A673 (cell line): Measurements from ENCODE around the gene SLC17A7. TPM values are rescaled to one million over a fixed set of nuclear protein-coding genes. Genes with fewer than 3 reads are reported as not detected.

Experiments used
- BruUV-seq: library from RNA; stranded (reverse); fragments of 400-500 nt; replicated peaks from 2 replicates; lab custom pipeline; 2021; lab: Mats Ljungman, UMichigan
- CTCF ChIA-PET: fragments of 300-600 bp; sonication (Branson Sonifier 250); formaldehyde crosslinking; loops from one replicate; lab custom pipeline; 2022; ENCODE audit warnings: antibody characterized with exemption; lab: Charles Lee
- POLR2A ChIA-PET: fragments of 300-600 bp; sonication (Branson Sonifier 250); formaldehyde crosslinking; loops from one replicate; lab custom pipeline; 2022; ENCODE audit warnings: antibody characterized with exemption; ENCODE audit not compliant: low non-redundant PET; lab: Charles Lee
- DNase-seq: peaks from one replicate; pipeline ENCODE4 v3.0.0-alpha.2; 2015; ENCODE audit warnings: low spot score
- H3K27ac ChIP-seq: fragments of 200-600 bp; sonication (generic); 2 replicates; pipeline ENCODE4 v1.5.1; 2016; ENCODE audit warnings: mixed run types, low read depth, mild to moderate bottlenecking, mixed read lengths, antibody characterized with exemption, low read length; ENCODE audit not compliant: poor library complexity, severe bottlenecking
- H3K27me3 ChIP-seq: fragments of 200-600 bp; sonication (generic); replicated peaks from 2 replicates; pipeline ENCODE4 v1.6.1; 2017; ENCODE audit warnings: mixed run types, low read depth, mild to moderate bottlenecking, mixed read lengths, antibody characterized with exemption, low read length; ENCODE audit not compliant: insufficient read depth, poor library complexity
- H3K36me3 ChIP-seq: fragments of 200-600 bp; sonication (generic); 2 replicates; pipeline ENCODE4 v1.6.1; 2016; ENCODE audit warnings: mixed run types, mild to moderate bottlenecking, mixed read lengths, antibody characterized with exemption, low read length; ENCODE audit not compliant: insufficient read depth, poor library complexity, severe bottlenecking
- H3K4me1 ChIP-seq: fragments of 200-600 bp; sonication (generic); 2 replicates; pipeline ENCODE4 v1.6.1; 2017; ENCODE audit warnings: mixed run types, mild to moderate bottlenecking, mixed read lengths, antibody characterized with exemption, low read length; ENCODE audit not compliant: insufficient read depth, poor library complexity, severe bottlenecking
- H3K4me3 ChIP-seq: fragments of 200-600 bp; sonication (generic); 2 replicates; pipeline ENCODE4 v1.5.1; 2016; ENCODE audit warnings: low read depth, mixed run types, mild to moderate bottlenecking, mixed read lengths, low read length; ENCODE audit not compliant: poor library complexity, severe bottlenecking
- H3K9me3 ChIP-seq: fragments of 200-600 bp; sonication (generic); 2 replicates; pipeline ENCODE4 v1.6.1; 2016; ENCODE audit warnings: mixed run types, low read depth, mild to moderate bottlenecking, mixed read lengths, antibody characterized with exemption, low read length; ENCODE audit not compliant: poor library complexity, severe bottlenecking
- EZH2 ChIP-seq: fragments of 200-600 bp; sonication (generic); IDR thresholded peaks from 2 replicates; pipeline ENCODE4 v1.6.1; 2017; ENCODE audit warnings: borderline replicate concordance, low read depth, mild to moderate bottlenecking, mixed read lengths, antibody characterized with exemption, low read length; ENCODE audit not compliant: poor library complexity, severe bottlenecking
- intact Hi-C: fragments of 100-400 bp; cut with micrococcal nuclease; formaldehyde crosslinking; loops from one replicate; pipeline ENCODE4 v1.10.0; 2022; ENCODE audit not compliant: unreplicated experiment
- total RNA-seq: library from RNA; stranded (reverse); gene quantifications from 2 replicates; pipeline ENCODE4 v1.2.3, GENCODE V29; 2021
- TF ChIP-seq, protein P1 (sequence below): fragments of 300-800, 200-600 bp; sonication (generic); conservative IDR thresholded peaks from 2 replicates; pipeline ENCODE4 v1.5.1; 2017; ENCODE audit warnings: low read depth, mild to moderate bottlenecking, antibody characterized with exemption, low read length, moderate library complexity, mixed read lengths

SLC17A7 gene
- total RNA-seq, 1 experiment from 2014 or later: 1.7 TPM

DNA sequence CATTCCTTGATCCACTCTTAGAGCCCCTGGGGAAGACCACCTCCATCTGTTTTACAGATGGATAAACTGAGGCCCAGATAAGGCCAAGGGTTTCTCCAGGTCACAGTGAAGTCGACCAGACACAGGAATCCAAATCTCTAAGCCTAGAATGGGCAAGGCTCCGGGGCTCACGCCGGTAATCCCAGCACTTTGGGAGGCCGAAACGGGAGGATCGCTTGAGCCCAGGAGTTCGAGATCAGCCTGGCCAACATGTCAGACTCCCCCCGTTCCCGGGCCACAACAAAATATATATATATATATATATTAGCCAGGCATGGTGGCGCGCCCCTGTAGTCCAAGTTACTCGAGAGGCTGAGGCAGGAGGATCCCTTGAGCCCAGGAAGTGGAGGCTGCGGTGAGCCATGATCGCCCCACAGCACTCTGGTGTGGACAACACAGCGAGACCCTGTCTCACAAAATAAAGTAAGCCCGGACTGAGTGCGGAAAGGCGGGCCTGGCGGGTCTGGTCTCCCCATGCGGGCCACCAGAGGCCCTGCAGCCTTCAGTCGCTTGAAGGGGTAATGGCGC lies 45.5 kb upstream of the SLC17A7 start:
- Histone ChIP-seq H3K9me3 (no peaks in the 10 kb centered on the region), H3K27me3 (no peaks in the 10 kb centered on the region), H3K4me1 (peaks cover 16% of the 10 kb centered on the region), H3K36me3 (peaks cover 39% of the 10 kb centered on the region), H3K27ac (peak overlapping the region; percentile 97), H3K4me3 (no peak overlapping the region)
- TF ChIP-seq, protein P1, sequence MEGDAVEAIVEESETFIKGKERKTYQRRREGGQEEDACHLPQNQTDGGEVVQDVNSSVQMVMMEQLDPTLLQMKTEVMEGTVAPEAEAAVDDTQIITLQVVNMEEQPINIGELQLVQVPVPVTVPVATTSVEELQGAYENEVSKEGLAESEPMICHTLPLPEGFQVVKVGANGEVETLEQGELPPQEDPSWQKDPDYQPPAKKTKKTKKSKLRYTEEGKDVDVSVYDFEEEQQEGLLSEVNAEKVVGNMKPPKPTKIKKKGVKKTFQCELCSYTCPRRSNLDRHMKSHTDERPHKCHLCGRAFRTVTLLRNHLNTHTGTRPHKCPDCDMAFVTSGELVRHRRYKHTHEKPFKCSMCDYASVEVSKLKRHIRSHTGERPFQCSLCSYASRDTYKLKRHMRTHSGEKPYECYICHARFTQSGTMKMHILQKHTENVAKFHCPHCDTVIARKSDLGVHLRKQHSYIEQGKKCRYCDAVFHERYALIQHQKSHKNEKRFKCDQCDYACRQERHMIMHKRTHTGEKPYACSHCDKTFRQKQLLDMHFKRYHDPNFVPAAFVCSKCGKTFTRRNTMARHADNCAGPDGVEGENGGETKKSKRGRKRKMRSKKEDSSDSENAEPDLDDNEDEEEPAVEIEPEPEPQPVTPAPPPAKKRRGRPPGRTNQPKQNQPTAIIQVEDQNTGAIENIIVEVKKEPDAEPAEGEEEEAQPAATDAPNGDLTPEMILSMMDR: no peak
- no peak for TF ChIP-seq EZH2
- DNase-seq: no peak
- BruUV-seq: no TSS peak
- CTCF ChIA-PET: no interaction called here
- intact Hi-C loops: loop anchor here (1.0 kb wide), 1 partner anchor 35 kb away; the partner anchor contains the start of gene PIH1D1
- POLR2A ChIA-PET: no interaction called here

DNA sequence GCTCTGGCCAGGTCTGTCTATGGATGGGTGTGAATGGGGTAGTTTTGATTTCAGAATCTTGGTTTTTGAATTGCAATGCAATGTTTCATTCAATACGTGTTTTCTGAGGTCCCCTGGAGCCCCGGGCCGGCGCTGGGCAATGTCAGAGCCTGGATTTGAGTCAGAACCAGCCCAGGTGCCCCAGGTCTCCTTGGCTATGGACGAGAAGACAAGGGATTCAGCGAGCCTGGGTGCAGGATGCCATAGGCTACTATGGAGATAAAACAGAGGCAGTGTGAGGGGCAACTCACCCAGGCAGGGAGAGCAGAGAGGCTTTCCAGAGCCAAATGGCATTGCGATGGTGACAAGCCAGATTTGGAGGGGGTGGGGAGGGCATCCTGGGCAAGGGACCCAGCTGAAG lies 44.9 kb upstream of the SLC17A7 start:
- no TSS peak for BruUV-seq
- POLR2A ChIA-PET: no interaction called here
- Histone ChIP-seq H3K4me1 (peaks cover 16% of the 10 kb centered on the region), H3K9me3 (no peaks in the 10 kb centered on the region), H3K36me3 (peaks cover 34% of the 10 kb centered on the region), H3K4me3 (no peak overlapping the region), H3K27ac (peak overlapping the region; percentile 97), H3K27me3 (no peaks in the 10 kb centered on the region)
- intact Hi-C loops: no loop called here
- no peak for DNase-seq
- TF ChIP-seq, protein P1: no peak
- TF ChIP-seq EZH2: no peak
- CTCF ChIA-PET: no interaction called here

DNA sequence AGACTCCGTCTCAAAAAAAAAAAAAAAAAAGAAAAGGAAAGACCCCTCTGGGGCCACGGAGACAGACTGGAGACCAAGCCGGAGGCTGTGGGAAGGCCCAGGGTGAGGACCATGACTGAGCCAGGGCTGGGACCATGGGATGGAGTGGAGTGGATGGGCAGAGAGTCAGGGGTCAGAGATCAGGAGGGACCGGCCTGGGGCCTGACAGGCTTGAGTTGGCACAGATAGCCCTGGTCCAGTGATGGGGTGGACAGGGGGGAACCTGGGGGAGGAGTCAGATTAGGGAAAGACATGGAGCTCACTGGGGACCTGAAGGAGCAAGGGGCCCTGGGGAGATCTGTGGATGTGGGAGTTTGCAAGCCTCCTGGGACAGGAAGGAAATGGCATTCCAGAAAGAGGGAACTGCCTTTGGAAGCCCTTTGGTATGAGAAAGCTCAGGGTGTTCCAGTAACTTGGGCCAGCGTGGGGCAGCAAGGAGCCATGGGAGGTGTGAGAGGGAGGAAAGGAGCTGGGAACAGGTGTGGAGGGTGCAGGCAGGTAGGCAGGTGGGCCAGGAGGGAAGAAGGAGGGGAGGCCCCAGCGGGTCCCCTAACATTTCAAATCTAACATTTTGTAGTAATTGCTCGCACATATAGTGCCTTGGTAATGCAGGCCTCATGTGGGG lies 39.8 kb upstream of the SLC17A7 start:
- Histone ChIP-seq H3K4me1 (peaks cover under 1% of the 10 kb centered on the region), H3K4me3 (no peak overlapping the region), H3K27ac (no peak overlapping the region), H3K9me3 (no peaks in the 10 kb centered on the region), H3K36me3 (no peaks in the 10 kb centered on the region), H3K27me3 (no peaks in the 10 kb centered on the region)
- intact Hi-C loops: no loop called here
- POLR2A ChIA-PET: no interaction called here
- DNase-seq: no peak
- TF ChIP-seq EZH2: no peak
- TF ChIP-seq, protein P1: no peak
- BruUV-seq: no TSS peak
- CTCF ChIA-PET: interaction anchor here (0.6 to 1.1 kb wide), 3 partner anchors 36 to 278 kb away, joined by 3 to 11 read pairs (median 10); no protein-coding TSS in a partner anchor
